Endothelial cell (in vitro differentiated cells): Measurements from ENCODE around the gene MYRIP. TPM values are rescaled to one million over a fixed set of nuclear protein-coding genes. Genes with fewer than 3 reads are reported as not detected.
"Not testable (repeated sequence)": the region's sequence is repeated elsewhere in the genome, so short reads cannot be mapped to it uniquely, and the experiment has no call there.

ENCODE experiments used
- DNase-seq: peaks from one replicate; pipeline ENCODE4 v3.0.0; 2021; ENCODE audit warnings: low spot score
- H3K27ac Mint-ChIP-seq: one replicate; pipeline ENCODE4 v1.8.0; 2021; ENCODE audit warnings: mixed read lengths, inconsistent platforms; ENCODE audit not compliant: unreplicated experiment
- H3K27me3 Mint-ChIP-seq: one replicate; pipeline ENCODE4 v1.8.0; 2021; ENCODE audit warnings: mild to moderate bottlenecking, moderate library complexity, mixed read lengths, inconsistent platforms; ENCODE audit not compliant: unreplicated experiment
- H3K36me3 Mint-ChIP-seq: one replicate; pipeline ENCODE4 v1.8.0; 2021; ENCODE audit warnings: mild to moderate bottlenecking, low read depth, mixed read lengths, inconsistent platforms; ENCODE audit not compliant: unreplicated experiment
- H3K4me1 Mint-ChIP-seq: one replicate; pipeline ENCODE4 v1.8.0; 2021; ENCODE audit warnings: mild to moderate bottlenecking, mixed read lengths, inconsistent platforms; ENCODE audit not compliant: unreplicated experiment
- H3K4me3 Mint-ChIP-seq: one replicate; pipeline ENCODE4 v1.8.0; 2021; ENCODE audit warnings: mild to moderate bottlenecking, mixed read lengths, inconsistent platforms; ENCODE audit not compliant: unreplicated experiment
- H3K9me3 Mint-ChIP-seq: one replicate; pipeline ENCODE4 v1.8.0; 2021; ENCODE audit warnings: mixed read lengths, inconsistent platforms; ENCODE audit not compliant: unreplicated experiment
- total RNA-seq: library from RNA; stranded (reverse); fragmentation: NEBNext Ultra II Directional; extraction: Animal tissue kit (Norgen Biotek cat#: 25700); gene quantifications from one replicate; pipeline ENCODE4 v1.2.1, GENCODE V29; 2021; ENCODE audit not compliant: unreplicated experiment
- TF ChIP-seq, protein P1 (sequence below): fragments of 200-600 bp; sonication (generic); IDR thresholded peaks from one replicate; pipeline ENCODE4 v1.5.0; 2021; ENCODE audit warnings: antibody characterized with exemption; ENCODE audit not compliant: unreplicated experiment

MYRIP gene
- total RNA-seq, 1 donor from 2014 or later, result 0.49 TPM

DNA sequence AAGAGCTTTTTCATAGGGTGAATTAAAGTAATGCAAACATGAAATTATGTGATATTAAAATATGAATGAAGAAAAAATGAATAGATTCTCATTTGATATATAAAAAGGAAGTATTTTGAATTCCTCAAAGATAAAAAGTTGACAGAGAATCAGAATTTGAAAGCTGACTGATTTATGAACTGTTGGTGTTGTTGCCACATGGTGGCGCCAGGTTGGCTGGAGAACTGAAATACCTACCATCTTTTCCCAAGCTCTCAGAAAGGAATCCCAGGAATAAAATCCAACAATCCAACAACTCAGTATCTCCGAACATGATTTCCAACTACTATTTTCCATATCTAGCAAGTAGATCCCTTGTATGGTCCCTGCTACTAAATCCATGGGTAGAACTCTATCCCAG lies 3.1 kb downstream of the MYRIP start:
- Mint-ChIP-seq H3K36me3 (peaks cover 6% of the 10 kb centered on the region), H3K27me3 (peaks cover 11% of the 10 kb centered on the region), H3K9me3 (no peaks in the 10 kb centered on the region), H3K4me1 (peaks cover 19% of the 10 kb centered on the region), H3K27ac (no peak overlapping the region), H3K4me3 (no peak overlapping the region)
- DNase-seq, result peak; percentile 36
- TF ChIP-seq, protein P1, sequence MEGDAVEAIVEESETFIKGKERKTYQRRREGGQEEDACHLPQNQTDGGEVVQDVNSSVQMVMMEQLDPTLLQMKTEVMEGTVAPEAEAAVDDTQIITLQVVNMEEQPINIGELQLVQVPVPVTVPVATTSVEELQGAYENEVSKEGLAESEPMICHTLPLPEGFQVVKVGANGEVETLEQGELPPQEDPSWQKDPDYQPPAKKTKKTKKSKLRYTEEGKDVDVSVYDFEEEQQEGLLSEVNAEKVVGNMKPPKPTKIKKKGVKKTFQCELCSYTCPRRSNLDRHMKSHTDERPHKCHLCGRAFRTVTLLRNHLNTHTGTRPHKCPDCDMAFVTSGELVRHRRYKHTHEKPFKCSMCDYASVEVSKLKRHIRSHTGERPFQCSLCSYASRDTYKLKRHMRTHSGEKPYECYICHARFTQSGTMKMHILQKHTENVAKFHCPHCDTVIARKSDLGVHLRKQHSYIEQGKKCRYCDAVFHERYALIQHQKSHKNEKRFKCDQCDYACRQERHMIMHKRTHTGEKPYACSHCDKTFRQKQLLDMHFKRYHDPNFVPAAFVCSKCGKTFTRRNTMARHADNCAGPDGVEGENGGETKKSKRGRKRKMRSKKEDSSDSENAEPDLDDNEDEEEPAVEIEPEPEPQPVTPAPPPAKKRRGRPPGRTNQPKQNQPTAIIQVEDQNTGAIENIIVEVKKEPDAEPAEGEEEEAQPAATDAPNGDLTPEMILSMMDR, result peak; percentile 53

DNA sequence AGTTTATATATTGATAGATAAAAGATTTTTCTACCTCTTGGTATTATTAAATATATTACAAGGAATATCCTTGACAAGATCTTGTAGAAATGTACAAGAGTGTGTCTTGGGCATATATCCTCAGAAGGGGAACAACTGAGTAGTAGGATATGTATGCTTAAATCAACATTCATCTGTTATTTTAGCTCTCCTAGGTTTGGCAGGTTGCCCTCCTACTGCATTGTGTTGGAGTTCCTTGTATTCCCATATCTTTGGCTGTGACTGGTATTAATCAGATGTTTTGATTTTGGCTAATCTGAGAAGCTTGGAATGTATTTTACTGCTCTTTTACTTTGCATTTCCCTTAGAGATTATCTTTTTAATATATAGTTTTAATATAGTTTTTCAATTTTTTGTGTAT lies 4.6 kb downstream of the MYRIP start:
- no peaks in the 10 kb centered on the region for H3K9me3 Mint-ChIP-seq
- H3K4me1 Mint-ChIP-seq, result peaks cover 12% of the 10 kb centered on the region
- H3K36me3 Mint-ChIP-seq, result peaks cover 6% of the 10 kb centered on the region
- TF ChIP-seq, protein P1, result no peak
- no peak for DNase-seq
- no peak overlapping the region for H3K4me3 Mint-ChIP-seq
- peaks cover 11% of the 10 kb centered on the region for H3K27me3 Mint-ChIP-seq
- no peak overlapping the region for H3K27ac Mint-ChIP-seq

DNA sequence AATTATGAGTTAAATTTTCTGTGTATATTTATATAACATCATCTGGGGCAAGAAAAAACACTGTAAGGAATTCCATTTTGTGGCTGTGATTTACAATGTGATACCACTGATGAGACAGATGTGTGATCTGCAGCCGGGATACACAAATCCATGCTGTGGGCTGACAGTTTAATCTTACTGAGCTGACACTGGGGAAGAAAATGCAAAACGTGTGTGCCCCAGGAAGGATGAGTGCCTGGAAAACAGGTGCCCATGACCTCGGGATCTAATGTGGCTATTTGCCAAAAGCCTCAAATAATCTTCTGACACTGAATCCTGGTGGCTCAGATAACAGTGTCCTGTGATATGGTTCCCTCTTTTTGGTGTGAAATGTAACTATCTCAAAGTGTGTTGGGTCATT lies 10.5 kb downstream of the MYRIP start:
- Mint-ChIP-seq H3K27ac (no peak overlapping the region), H3K9me3 (no peaks in the 10 kb centered on the region), H3K4me1 (no peaks in the 10 kb centered on the region), H3K27me3 (no peaks in the 10 kb centered on the region), H3K4me3 (no peak overlapping the region), H3K36me3 (no peaks in the 10 kb centered on the region)
- no peak for DNase-seq
- TF ChIP-seq, protein P1, result no peak

DNA sequence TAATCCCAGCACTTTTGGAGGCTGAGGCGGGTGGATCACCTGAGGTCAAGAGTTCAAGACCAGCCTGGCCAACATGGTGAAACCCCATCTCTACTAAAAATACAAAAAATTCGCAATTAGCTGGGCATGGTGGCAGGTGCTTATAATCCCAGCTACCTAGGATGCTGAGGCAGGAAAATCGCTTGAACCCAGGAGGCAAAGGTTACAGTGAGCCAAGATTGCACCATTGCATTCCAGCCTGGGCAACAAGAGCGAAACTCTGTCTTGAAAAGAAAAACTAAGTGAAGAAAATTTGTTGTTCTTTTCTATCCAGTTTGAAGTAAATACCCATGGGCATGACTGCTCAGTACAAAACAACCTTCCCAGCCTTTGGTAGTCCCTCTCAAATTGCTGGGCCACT lies 24.4 kb downstream of the MYRIP start:
- H3K4me3 Mint-ChIP-seq, result not testable (repeated sequence)

DNA sequence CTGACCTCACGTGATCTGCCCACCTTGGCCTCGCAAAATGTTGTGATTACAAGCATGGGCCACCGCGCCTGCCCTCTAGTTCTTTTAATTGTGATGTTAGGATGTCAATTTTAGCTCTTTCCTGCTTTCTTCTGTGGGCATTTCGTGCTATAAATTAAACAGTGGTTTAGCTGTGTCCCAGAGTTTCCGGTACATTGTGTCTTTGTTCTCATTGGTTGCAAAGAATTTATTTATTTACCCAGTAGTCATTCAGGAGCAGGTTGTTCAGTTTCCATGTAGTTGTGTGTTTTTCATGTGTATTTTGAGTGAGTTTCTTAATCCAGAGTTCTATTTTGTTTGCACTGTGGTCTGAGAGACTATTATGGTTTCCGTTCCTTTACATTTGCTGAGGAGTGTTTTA lies 30.1 kb downstream of the MYRIP start:
- Mint-ChIP-seq H3K9me3 (no peaks in the 10 kb centered on the region), H3K36me3 (no peaks in the 10 kb centered on the region), H3K27ac (no peak overlapping the region), H3K4me3 (no peak overlapping the region), H3K4me1 (no peaks in the 10 kb centered on the region), H3K27me3 (peaks cover 3% of the 10 kb centered on the region)
- no peak for DNase-seq
- TF ChIP-seq, protein P1, result no peak

More for the DNA sequence above, 24.4 kb downstream of the MYRIP start:
- not testable (repeated sequence) for H3K9me3 Mint-ChIP-seq, H3K27ac Mint-ChIP-seq, H3K4me1 Mint-ChIP-seq, H3K27me3 Mint-ChIP-seq, H3K36me3 Mint-ChIP-seq, DNase-seq

DNA sequence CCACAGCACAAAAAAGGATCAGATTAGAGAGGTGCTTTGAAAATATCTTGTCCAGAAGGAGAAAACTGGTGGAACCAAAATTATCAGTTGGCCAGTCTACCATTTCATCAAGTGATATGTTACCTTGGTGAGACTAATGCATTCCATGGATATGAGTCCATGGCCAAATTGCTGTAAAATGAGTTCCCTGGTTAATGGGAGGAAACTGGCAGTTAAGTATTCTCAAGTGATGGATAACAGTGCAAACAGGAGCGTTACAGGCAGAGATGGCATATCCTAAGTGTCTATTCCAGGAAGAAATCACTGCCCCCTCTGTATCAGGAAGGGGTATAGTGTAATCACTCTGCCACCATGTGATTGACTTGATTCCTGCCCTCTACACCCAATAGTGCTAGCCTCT lies 34.0 kb downstream of the MYRIP start:
- Mint-ChIP-seq H3K9me3 (no peaks in the 10 kb centered on the region), H3K4me3 (no peak overlapping the region), H3K27me3 (peaks cover 3% of the 10 kb centered on the region), H3K4me1 (no peaks in the 10 kb centered on the region), H3K36me3 (no peaks in the 10 kb centered on the region), H3K27ac (no peak overlapping the region)
- no peak for DNase-seq
- TF ChIP-seq, protein P1, result no peak
